DOHH2 (cell line): ENCODE data around the gene CLASP1.

Experiments used
- H3F3A ChIP-seq: fragments of 200-600 bp; sonication (generic), shearing (Covaris generic); 2 replicates; pipeline ENCODE4 v1.6.0; 2016; ENCODE audit warnings: antibody characterized with exemption, mild to moderate bottlenecking; ENCODE audit not compliant: control insufficient read depth, insufficient read depth
- H3K27ac ChIP-seq: fragments of 200-600 bp; sonication (generic); 2 replicates; pipeline ENCODE4 v1.5.1; 2014; ENCODE audit warnings: low read depth, mild to moderate bottlenecking, low read length, moderate library complexity
- H3K27me3 ChIP-seq: fragments of 200-600 bp; sonication (generic); 2 replicates; pipeline ENCODE4 v1.6.1; 2014; ENCODE audit warnings: mild to moderate bottlenecking, low read length, mixed read lengths; ENCODE audit not compliant: control insufficient read depth
- H3K36me3 ChIP-seq: fragments of 200-600 bp; sonication (generic); 2 replicates; pipeline ENCODE4 v1.6.1; 2014; ENCODE audit warnings: mild to moderate bottlenecking, low read length, moderate library complexity, mixed read lengths; ENCODE audit not compliant: control insufficient read depth
- H3K4me1 ChIP-seq: fragments of 200-600 bp; sonication (generic); 2 replicates; pipeline ENCODE4 v1.6.1; 2014; ENCODE audit warnings: mild to moderate bottlenecking, low read length, mixed read lengths; ENCODE audit not compliant: control insufficient read depth
- H3K4me2 ChIP-seq: fragments of 200-600 bp; sonication (generic); 2 replicates; pipeline ENCODE4 v1.6.0; 2014; ENCODE audit warnings: mild to moderate bottlenecking, low read length, moderate library complexity
- H3K4me3 ChIP-seq: fragments of 200-600 bp; sonication (generic); 2 replicates; pipeline ENCODE4 v1.5.1; 2014; ENCODE audit warnings: mild to moderate bottlenecking, low read length, mixed read lengths
- H3K79me2 ChIP-seq: fragments of 200-600 bp; sonication (generic); 2 replicates; pipeline ENCODE4 v1.6.1; 2014; ENCODE audit warnings: mild to moderate bottlenecking, low read length, mixed read lengths; ENCODE audit not compliant: control insufficient read depth
- H3K9me2 ChIP-seq: fragments of 200-600 bp; sonication (generic); replicated peaks from 2 replicates; pipeline ENCODE4 v1.6.1; 2014; ENCODE audit warnings: mild to moderate bottlenecking, low read length, mixed read lengths; ENCODE audit not compliant: control insufficient read depth
- H3K9me3 ChIP-seq: fragments of 200-600 bp; sonication (generic); 2 replicates; pipeline ENCODE4 v1.6.1; 2014; ENCODE audit warnings: antibody characterized with exemption, low read length, mixed read lengths; ENCODE audit not compliant: control insufficient read depth, insufficient read depth
- H4K20me1 ChIP-seq: fragments of 200-600 bp; sonication (generic); 2 replicates; pipeline ENCODE4 v1.6.0; 2014; ENCODE audit warnings: low read depth, mild to moderate bottlenecking, antibody characterized with exemption, low read length, moderate library complexity; ENCODE audit not compliant: control insufficient read depth, insufficient read depth
- CTCF ChIP-seq: fragments of 200-600 bp; sonication (generic); IDR thresholded peaks from one replicate; pipeline ENCODE4 v1.5.1; 2014; ENCODE audit warnings: antibody characterized with exemption, mild to moderate bottlenecking, low read depth, low read length; ENCODE audit not compliant: poor library complexity, severe bottlenecking
- EZH2phosphoT487 ChIP-seq: fragments of 200-600 bp; sonication (generic); IDR thresholded peaks from 2 replicates; pipeline ENCODE4 v1.6.1; 2017; ENCODE audit warnings: borderline replicate concordance, mild to moderate bottlenecking, antibody characterized with exemption, low read length, moderate library complexity, mixed read lengths

Gene CLASP1

GRCh38 chr2:121570667-121571055 lies 78.6 kb downstream of the CLASP1 start:
- no peaks in the 10 kb centered on the region for H3K27me3 ChIP-seq
- no peak overlapping the region for H3K27ac ChIP-seq
- no peaks in the 10 kb centered on the region for H4K20me1 ChIP-seq
- no peaks in the 10 kb centered on the region; the same call in none of the 2 replicates for H3K36me3 ChIP-seq
- no peak overlapping the region for H3K4me3 ChIP-seq
- TF ChIP-seq EZH2phosphoT487 = no peak
- TF ChIP-seq CTCF = no peak
- H3F3A ChIP-seq = no peaks in the 10 kb centered on the region
- no peaks in the 10 kb centered on the region for H3K9me3 ChIP-seq
- no peak overlapping the region for H3K4me2 ChIP-seq
- H3K79me2 ChIP-seq = peaks cover 63% of the 10 kb centered on the region
- H3K4me1 ChIP-seq = no peaks in the 10 kb centered on the region
- no peaks in the 10 kb centered on the region for H3K9me2 ChIP-seq

GRCh38 chr2:121570036-121570666 lies 79.1 kb downstream of the CLASP1 start:
- no peaks in the 10 kb centered on the region for H4K20me1 ChIP-seq

DNA sequence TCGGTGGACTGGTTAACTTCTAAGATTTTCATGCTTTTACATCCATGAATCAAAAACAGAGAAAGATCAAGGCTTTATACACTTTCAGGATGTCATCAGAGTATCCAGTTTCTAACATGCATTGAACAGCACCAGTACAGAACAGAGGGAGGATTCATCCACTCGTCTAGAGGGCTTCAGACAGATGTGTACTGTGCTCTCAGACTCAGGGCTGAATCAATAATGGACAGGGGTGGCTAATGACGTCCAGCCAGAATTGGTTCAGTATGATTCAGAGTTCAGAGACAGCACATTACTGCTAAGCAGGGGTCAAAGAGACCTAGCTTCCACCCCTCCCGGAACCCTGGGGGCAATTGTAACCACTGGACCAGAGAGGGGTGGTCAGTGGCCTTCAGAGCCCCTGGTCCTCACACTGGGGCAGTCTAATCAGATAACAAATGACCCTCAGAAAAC lies 81.3 kb downstream of the CLASP1 start:
- Histone ChIP-seq H4K20me1 (no peaks in the 10 kb centered on the region; the same call in 1 of the 2 replicates), H3K27ac (no peak overlapping the region)

More at GRCh38 chr2:121570036-121570666, 79.1 kb downstream of the CLASP1 start:
- Histone ChIP-seq H3K4me1 (no peaks in the 10 kb centered on the region), H3K27me3 (no peaks in the 10 kb centered on the region), H3K4me3 (no peak overlapping the region), H3K4me2 (no peak overlapping the region), H3K9me2 (no peaks in the 10 kb centered on the region), H3K9me3 (no peaks in the 10 kb centered on the region), H3K79me2 (peaks cover 63% of the 10 kb centered on the region), H3K36me3 (no peaks in the 10 kb centered on the region; the same call in none of the 2 replicates), H3K27ac (no peak overlapping the region), H3F3A (no peaks in the 10 kb centered on the region)
- TF ChIP-seq EZH2phosphoT487 (no peak), CTCF (no peak)

More for the DNA sequence above, 81.3 kb downstream of the CLASP1 start:
- Histone ChIP-seq H3K36me3 (peaks cover 4% of the 10 kb centered on the region), H3K4me2 (no peak overlapping the region), H3K4me3 (no peak overlapping the region), H3F3A (no peaks in the 10 kb centered on the region), H3K79me2 (peaks cover 73% of the 10 kb centered on the region), H3K27me3 (no peaks in the 10 kb centered on the region), H3K4me1 (no peaks in the 10 kb centered on the region), H3K9me2 (no peaks in the 10 kb centered on the region), H3K9me3 (peaks cover 8% of the 10 kb centered on the region; the same call in 1 of the 2 replicates)
- TF ChIP-seq CTCF = no peak
